CD4-positive, CD25-positive, alpha-beta regulatory T cell (primary cell): ENCODE results near the gene PIN4. TPM values are rescaled to one million over a fixed set of nuclear protein-coding genes. Genes with fewer than 3 reads are reported as not detected.
"Not testable (repeated sequence)": the region's sequence is repeated elsewhere in the genome, so short reads cannot be mapped to it uniquely, and the experiment has no call there.

Experiments used
- ATAC-seq, 2 donors: fragments of 150-1000 bp; cut with Tn5 transposase; one replicate each; pipeline ENCODE4 v1.10.0; 2021; ENCODE audit warnings: low read depth in 2 of 2, moderate number of reproducible peaks in 2 of 2, moderate library complexity in 1 of 2
- DNase-seq, 3 donors: peaks; one replicate each; pipeline versions ENCODE4 v3.0.0 to v3.0.0-alpha.2; 2012 to 2022; ENCODE audit warnings: mixed read lengths in 1 of 3
- H3K27ac ChIP-seq: one replicate; pipeline ENCODE4 v1.7.0; 2013; ENCODE audit warnings: mild to moderate bottlenecking, low read length; ENCODE audit not compliant: insufficient read depth, poor library complexity, severe bottlenecking
- H3K27me3 ChIP-seq: one replicate; pipeline ENCODE4 v1.7.0; 2013; ENCODE audit warnings: low read length; ENCODE audit not compliant: control insufficient read depth, insufficient read depth
- H3K36me3 ChIP-seq: one replicate; pipeline ENCODE4 v1.7.0; 2013; ENCODE audit warnings: mild to moderate bottlenecking, low read length, moderate library complexity; ENCODE audit not compliant: control insufficient read depth, insufficient read depth
- H3K4me1 ChIP-seq: 2 replicates; pipeline ENCODE4 v1.7.0; 2013; ENCODE audit warnings: mild to moderate bottlenecking, low read length; ENCODE audit not compliant: insufficient read depth, control insufficient read depth, poor library complexity, severe bottlenecking
- H3K4me3 ChIP-seq: one replicate; pipeline ENCODE4 v1.7.0; 2013; ENCODE audit warnings: low read depth, mild to moderate bottlenecking, low read length, moderate library complexity
- H3K9me3 ChIP-seq, 2 experiments: 1 replicate in 1 of 2; 2 replicates in 1 of 2; pipeline ENCODE4 v1.7.0; 2013; ENCODE audit warnings: low read length in 2 of 2, mild to moderate bottlenecking in 1 of 2, moderate library complexity in 1 of 2; ENCODE audit not compliant: control insufficient read depth in 2 of 2
- H3K27ac Mint-ChIP-seq, 3 donors: one replicate each; pipeline ENCODE4 v1.8.0; 2020 to 2022; ENCODE audit warnings: mild to moderate bottlenecking in 3 of 3, mixed read lengths in 3 of 3, moderate library complexity in 2 of 3
- H3K27me3 Mint-ChIP-seq: one replicate; pipeline ENCODE4 v1.8.0; 2022; ENCODE audit warnings: mild to moderate bottlenecking, mixed read lengths
- H3K36me3 Mint-ChIP-seq: one replicate; pipeline ENCODE4 v1.8.0; 2020; ENCODE audit warnings: mixed read lengths
- H3K4me1 Mint-ChIP-seq, 4 donors: one replicate each; pipeline ENCODE4 v1.8.0; 2020 to 2022; ENCODE audit warnings: mixed read lengths in 4 of 4, mild to moderate bottlenecking in 1 of 4
- H3K4me3 Mint-ChIP-seq, 4 donors: one replicate each; pipeline ENCODE4 v1.8.0; 2020 to 2022; ENCODE audit warnings: mild to moderate bottlenecking in 4 of 4, mixed read lengths in 4 of 4, moderate library complexity in 3 of 4
- H3K9me3 Mint-ChIP-seq, 7 donors: one replicate each; pipeline ENCODE4 v1.8.0; 2020 to 2022; ENCODE audit warnings: mixed read lengths in 7 of 7, mild to moderate bottlenecking in 3 of 7, moderate library complexity in 2 of 7
- polyA plus RNA-seq, 4 donors: library from polyadenylated mRNA; unstranded; fragments of 300-500 nt; fragmentation: Illumina TruSeq; gene quantifications; one replicate each; pipeline ENCODE4 v1.2.3, GENCODE V29; 2021
- total RNA-seq: library from RNA; stranded (reverse); gene quantifications from one replicate; pipeline ENCODE4 v1.2.3, GENCODE V29; 2022

Gene PIN4
- total and polyA plus RNA-seq, 5 donors from 2014 or later = 2.6 to 36.5 (median 28.9) TPM

- H3K4me1 ChIP-seq = no peaks in the 10 kb centered on the region
- H3K4me3 Mint-ChIP-seq = no peak overlapping the region
- no peaks in the 10 kb centered on the region for H3K27me3 ChIP-seq
- peaks cover 0 to 6% (median 1%) of the 10 kb centered on the region in 4 donors for H3K4me1 Mint-ChIP-seq
- H3K27ac Mint-ChIP-seq = no peak overlapping the region
- peaks cover 29% of the 10 kb centered on the region for H3K36me3 Mint-ChIP-seq
- no peaks in the 10 kb centered on the region for H3K9me3 ChIP-seq
- H3K4me3 ChIP-seq = no peak overlapping the region
- H3K27ac ChIP-seq = no peak overlapping the region
- H3K9me3 Mint-ChIP-seq = no peaks in the 10 kb centered on the region
- H3K27me3 Mint-ChIP-seq = no peaks in the 10 kb centered on the region
- no peak for ATAC-seq
- H3K36me3 ChIP-seq = peaks cover 4% of the 10 kb centered on the region
- DNase-seq = no peak
Measured at GRCh38 chrX:72203421-72203820, 21.9 kb downstream of the PIN4 start.

GRCh38 chrX:72205706-72206105, 24.1 kb downstream of the PIN4 start:
- Histone ChIP-seq H3K4me1 (no peaks in the 10 kb centered on the region), H3K9me3 (no peaks in the 10 kb centered on the region), H3K27me3 (no peaks in the 10 kb centered on the region), H3K4me3 (no peak overlapping the region), H3K27ac (no peak overlapping the region), H3K36me3 (peaks cover 4% of the 10 kb centered on the region)
- DNase-seq (no peak), ATAC-seq (no peak)
- no peaks in the 10 kb centered on the region for H3K27me3 Mint-ChIP-seq
- H3K36me3 Mint-ChIP-seq = peaks cover 37% of the 10 kb centered on the region
- H3K9me3 Mint-ChIP-seq = no peaks in the 10 kb centered on the region
- H3K4me1 Mint-ChIP-seq = peaks cover 0 to 6% (median 2%) of the 10 kb centered on the region in 4 donors
- H3K27ac Mint-ChIP-seq = no peak overlapping the region
- no peak overlapping the region for H3K4me3 Mint-ChIP-seq

- Mint-ChIP-seq H3K36me3 (peaks cover 40% of the 10 kb centered on the region), H3K27me3 (no peaks in the 10 kb centered on the region), H3K4me1 (peaks cover 0 to 6% (median 2%) of the 10 kb centered on the region in 4 donors), H3K4me3 (no peak overlapping the region), H3K27ac (no peak overlapping the region), H3K9me3 (no peaks in the 10 kb centered on the region)
- H3K36me3 ChIP-seq = peaks cover 4% of the 10 kb centered on the region
- no peaks in the 10 kb centered on the region for H3K4me1 ChIP-seq
- H3K27me3 ChIP-seq = no peaks in the 10 kb centered on the region
- DNase-seq (no peak), ATAC-seq (no peak)
- H3K9me3 ChIP-seq = no peaks in the 10 kb centered on the region
- no peak overlapping the region for H3K27ac ChIP-seq
- H3K4me3 ChIP-seq = no peak overlapping the region
Measured at GRCh38 chrX:72207366-72207765, 25.8 kb downstream of the PIN4 start.

- Mint-ChIP-seq H3K9me3 (no peaks in the 10 kb centered on the region), H3K27ac (no peak overlapping the region), H3K4me1 (peaks cover 0 to 6% (median 2%) of the 10 kb centered on the region in 4 donors), H3K27me3 (no peaks in the 10 kb centered on the region), H3K36me3 (peaks cover 40% of the 10 kb centered on the region), H3K4me3 (no peak overlapping the region)
- H3K27me3 ChIP-seq = no peaks in the 10 kb centered on the region
- no peak overlapping the region for H3K27ac ChIP-seq
- no peak for ATAC-seq
- H3K4me1 ChIP-seq = no peaks in the 10 kb centered on the region
- H3K36me3 ChIP-seq = peaks cover 4% of the 10 kb centered on the region
- H3K9me3 ChIP-seq = no peaks in the 10 kb centered on the region
- no peak overlapping the region for H3K4me3 ChIP-seq
- DNase-seq = no peak
Measured at GRCh38 chrX:72208126-72208800, 26.7 kb downstream of the PIN4 start.

DNA sequence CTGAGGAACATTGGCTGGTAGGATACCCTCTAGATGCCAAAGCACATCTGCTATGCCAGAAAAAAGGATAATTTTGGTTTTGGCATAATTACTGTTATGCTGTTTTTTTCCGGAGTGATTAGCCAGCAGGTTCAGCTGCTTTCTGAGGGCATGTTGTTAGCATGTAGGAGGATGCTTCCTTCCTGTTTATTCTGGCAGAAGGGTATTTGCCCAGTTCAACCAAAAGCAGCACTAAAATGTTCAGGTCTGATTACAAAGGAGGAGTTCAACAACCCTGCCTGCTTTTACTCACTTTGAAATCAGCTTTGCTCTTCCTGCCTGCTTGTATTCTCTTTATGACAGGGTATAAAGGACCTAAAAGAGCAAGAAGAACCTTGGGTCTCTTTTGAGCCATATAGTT, 35.4 kb downstream of the PIN4 start:
- H3K27ac Mint-ChIP-seq = no peak overlapping the region

DNA sequence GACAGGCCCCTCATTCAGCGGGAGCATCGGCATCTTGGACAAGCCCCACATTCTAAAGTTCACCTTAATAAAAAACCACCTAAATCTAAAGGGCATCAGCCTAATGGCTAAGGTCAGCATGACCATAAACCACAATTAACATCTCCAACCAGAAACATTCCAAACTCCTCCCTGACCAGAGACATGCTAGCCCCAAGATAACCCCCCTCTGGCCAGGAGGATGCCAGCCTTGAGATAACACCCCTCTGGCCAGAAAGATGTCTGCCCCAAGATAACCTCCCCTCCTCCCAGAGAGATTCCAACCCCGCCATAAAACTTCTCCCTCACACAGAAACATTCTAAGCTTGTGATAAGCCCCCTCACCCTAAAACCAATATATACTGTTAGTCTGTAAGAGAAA, 38.8 kb downstream of the PIN4 start:
- not testable (repeated sequence) for H3K27me3 Mint-ChIP-seq, H3K4me1 ChIP-seq, H3K27me3 ChIP-seq, H3K9me3 Mint-ChIP-seq, H3K9me3 ChIP-seq, H3K4me3 ChIP-seq, ATAC-seq, H3K4me3 Mint-ChIP-seq, H3K4me1 Mint-ChIP-seq, H3K27ac ChIP-seq, DNase-seq, H3K36me3 ChIP-seq
- Mint-ChIP-seq H3K36me3 (peaks cover 23% of the 10 kb centered on the region), H3K27ac (peak overlapping the region in 1 of 3 donors; percentile 67)

More for the DNA sequence above, 35.4 kb downstream of the PIN4 start:
- no peaks in the 10 kb centered on the region for H3K4me1 ChIP-seq
- Mint-ChIP-seq H3K4me3 (no peak overlapping the region), H3K4me1 (peaks cover 0 to 4% (median 0%) of the 10 kb centered on the region in 4 donors), H3K27me3 (no peaks in the 10 kb centered on the region), H3K9me3 (no peaks in the 10 kb centered on the region), H3K36me3 (peaks cover 16% of the 10 kb centered on the region)
- H3K27me3 ChIP-seq = no peaks in the 10 kb centered on the region
- ATAC-seq (no peak), DNase-seq (no peak)
- H3K4me3 ChIP-seq = no peak overlapping the region
- no peaks in the 10 kb centered on the region for H3K36me3 ChIP-seq
- H3K9me3 ChIP-seq = no peaks in the 10 kb centered on the region
- no peak overlapping the region for H3K27ac ChIP-seq

- H3K4me1 ChIP-seq = no peaks in the 10 kb centered on the region
- H3K27me3 ChIP-seq = no peaks in the 10 kb centered on the region
- H3K9me3 Mint-ChIP-seq = peaks cover 0 to 2% (median 0%) of the 10 kb centered on the region in 7 donors
- no peaks in the 10 kb centered on the region for H3K9me3 ChIP-seq
- H3K36me3 ChIP-seq = no peaks in the 10 kb centered on the region
- H3K27me3 Mint-ChIP-seq = no peaks in the 10 kb centered on the region
- H3K27ac ChIP-seq = no peak overlapping the region
- H3K4me3 Mint-ChIP-seq = no peak overlapping the region
- DNase-seq = no peak
- no peaks in the 10 kb centered on the region for H3K4me1 Mint-ChIP-seq
- no peak for ATAC-seq
- no peak overlapping the region for H3K4me3 ChIP-seq
- no peak overlapping the region for H3K27ac Mint-ChIP-seq
- H3K36me3 Mint-ChIP-seq = peaks cover 14% of the 10 kb centered on the region
Measured at GRCh38 chrX:72230290-72230689, 48.7 kb downstream of the PIN4 start.

GRCh38 chrX:72236841-72237240, 55.3 kb downstream of the PIN4 start:
- Mint-ChIP-seq H3K36me3 (peaks cover 3% of the 10 kb centered on the region), H3K27ac (no peak overlapping the region), H3K4me3 (no peak overlapping the region), H3K4me1 (peaks cover 0 to 6% (median under 1%) of the 10 kb centered on the region in 4 donors), H3K9me3 (no peaks in the 10 kb centered on the region), H3K27me3 (no peaks in the 10 kb centered on the region)
- DNase-seq (no peak), ATAC-seq (no peak)
- Histone ChIP-seq H3K4me3 (no peak overlapping the region), H3K9me3 (no peaks in the 10 kb centered on the region), H3K36me3 (no peaks in the 10 kb centered on the region), H3K27me3 (no peaks in the 10 kb centered on the region), H3K27ac (no peak overlapping the region), H3K4me1 (peaks cover 4% of the 10 kb centered on the region)
